Neural progenitor cell (in vitro differentiated cells): ENCODE measurements around the gene PLA2G1B. TPM values are rescaled to one million over a fixed set of nuclear protein-coding genes. Genes with fewer than 3 reads are reported as not detected.
A peak's percentile ranks its signal among the peaks of the same experiment; 100 is the strongest.

Source experiments
- DNase-seq: peaks from one replicate; pipeline ENCODE4 v3.0.0-alpha.2; 2016; ENCODE audit warnings: low spot score
- H2AFZ ChIP-seq: fragments of 200-600 bp; sonication (generic); replicated peaks from 2 replicates; pipeline ENCODE4 v1.6.1; 2016; ENCODE audit warnings: antibody characterized with exemption
- H3F3A ChIP-seq: fragments of 200-600 bp; sonication (generic); 2 replicates; pipeline ENCODE4 v1.6.1; 2016; ENCODE audit warnings: antibody characterized with exemption, low read depth
- H3K27ac ChIP-seq: fragments of 200-600 bp; sonication (generic); 2 replicates; pipeline ENCODE4 v1.5.1; 2016; ENCODE audit warnings: mild to moderate bottlenecking
- H3K27me3 ChIP-seq: fragments of 200-600 bp; sonication (generic); 2 replicates; pipeline ENCODE4 v1.6.1; 2016; ENCODE audit warnings: mild to moderate bottlenecking, moderate library complexity
- H3K36me3 ChIP-seq: fragments of 200-600 bp; sonication (generic); 2 replicates; pipeline ENCODE4 v1.5.1; 2016
- H3K4me1 ChIP-seq: fragments of 200-600 bp; sonication (generic); 2 replicates; pipeline ENCODE4 v1.6.1; 2016; ENCODE audit warnings: mixed run types
- H3K4me2 ChIP-seq: fragments of 200-600 bp; sonication (generic); 2 replicates; pipeline ENCODE4 v1.6.1; 2016
- H3K4me3 ChIP-seq: fragments of 200-600 bp; sonication (generic); 2 replicates; pipeline ENCODE4 v1.5.1; 2016
- H3K79me2 ChIP-seq: fragments of 200-600 bp; sonication (generic); 2 replicates; pipeline ENCODE4 v1.6.1; 2016; ENCODE audit warnings: low read depth
- H3K9ac ChIP-seq: fragments of 200-600 bp; sonication (generic); 2 replicates; pipeline ENCODE4 v1.6.1; 2016
- H3K9me3 ChIP-seq: fragments of 200-600 bp; sonication (generic); 2 replicates; pipeline ENCODE4 v1.5.1; 2016; ENCODE audit warnings: low read depth
- H4K20me1 ChIP-seq: fragments of 200-600 bp; sonication (generic); 2 replicates; pipeline ENCODE4 v1.6.1; 2016; ENCODE audit warnings: low read depth
- H3K27ac Mint-ChIP-seq: 3 replicates; pipeline ENCODE4 v1.8.0; 2021; ENCODE audit warnings: mixed read lengths
- H3K27me3 Mint-ChIP-seq: 2 replicates; pipeline ENCODE4 v1.8.0; 2022; ENCODE audit warnings: low read depth, mild to moderate bottlenecking, inconsistent platforms, moderate library complexity, mixed read lengths; ENCODE audit not compliant: insufficient read depth
- H3K36me3 Mint-ChIP-seq: 3 replicates; pipeline ENCODE4 v1.8.0; 2021; ENCODE audit warnings: mixed read lengths
- H3K4me1 Mint-ChIP-seq: 3 replicates; pipeline ENCODE4 v1.8.0; 2021; ENCODE audit warnings: mixed read lengths
- H3K4me3 Mint-ChIP-seq: 3 replicates; pipeline ENCODE4 v1.8.0; 2021; ENCODE audit warnings: mild to moderate bottlenecking, moderate library complexity, mixed read lengths
- H3K9me3 Mint-ChIP-seq: 3 replicates; pipeline ENCODE4 v1.8.0; 2020; ENCODE audit warnings: mixed read lengths
- CTCF ChIP-seq: fragments of 200-600 bp; sonication (generic); IDR thresholded peaks from 2 replicates; pipeline ENCODE4 v1.5.1; 2017; ENCODE audit warnings: antibody characterized with exemption, mild to moderate bottlenecking
- EZH2 ChIP-seq: fragments of 200-600 bp; sonication (generic); IDR thresholded peaks from 2 replicates; pipeline ENCODE4 v1.6.1; 2017; ENCODE audit warnings: antibody characterized with exemption, mild to moderate bottlenecking, moderate library complexity
- EZH2phosphoT487 ChIP-seq: fragments of 200-600 bp; sonication (generic); IDR thresholded peaks from 2 replicates; pipeline ENCODE4 v1.6.1; 2017; ENCODE audit warnings: antibody characterized with exemption
- total RNA-seq: library from RNA; depleted of rRNA; stranded (reverse); fragments of >200 nt; gene quantifications from 2 replicates; pipeline ENCODE4 v1.2.3, GENCODE V29; 2015; ENCODE audit warnings: low replicate concordance

PLA2G1B gene
- total RNA-seq, 1 donor from 2014 or later, result not detected

- peaks cover 2% of the 10 kb centered on the region for H3K4me1 ChIP-seq
- TF ChIP-seq CTCF (no peak), EZH2phosphoT487 (no peak), EZH2 (no peak)
- H3K27me3 Mint-ChIP-seq, result peaks cover 5% of the 10 kb centered on the region
- peaks cover 43% of the 10 kb centered on the region for H3K36me3 Mint-ChIP-seq
- no peaks in the 10 kb centered on the region for H3K9me3 ChIP-seq
- H3K27me3 ChIP-seq, result no peaks in the 10 kb centered on the region
- no peak overlapping the region for H3K4me3 ChIP-seq
- no peak overlapping the region for H3K27ac Mint-ChIP-seq
- H3K4me3 Mint-ChIP-seq, result peak overlapping the region; percentile 7
- no peak overlapping the region for H3K4me2 ChIP-seq
- peaks cover 22% of the 10 kb centered on the region for H3K36me3 ChIP-seq
- peaks cover 53% of the 10 kb centered on the region for H4K20me1 ChIP-seq
- peaks cover 38% of the 10 kb centered on the region for H3F3A ChIP-seq
- no peak overlapping the region for H3K27ac ChIP-seq
- H3K79me2 ChIP-seq, result peaks cover 17% of the 10 kb centered on the region
- no peak overlapping the region for H2AFZ ChIP-seq
- H3K9me3 Mint-ChIP-seq, result no peaks in the 10 kb centered on the region
- H3K9ac ChIP-seq, result no peak overlapping the region
- no peak for DNase-seq
- peaks cover 26% of the 10 kb centered on the region for H3K4me1 Mint-ChIP-seq
Measured at GRCh38 chr12:120353556-120354317, 26.2 kb upstream of the PLA2G1B start.

- Mint-ChIP-seq H3K4me1 (peaks cover 20% of the 10 kb centered on the region), H3K27me3 (peaks cover 5% of the 10 kb centered on the region), H3K4me3 (no peak overlapping the region), H3K36me3 (peaks cover 41% of the 10 kb centered on the region), H3K27ac (no peak overlapping the region), H3K9me3 (no peaks in the 10 kb centered on the region)
- H2AFZ ChIP-seq, result no peak overlapping the region
- H3K9ac ChIP-seq, result no peak overlapping the region
- H4K20me1 ChIP-seq, result peaks cover 47% of the 10 kb centered on the region
- H3K27ac ChIP-seq, result no peak overlapping the region
- H3K4me3 ChIP-seq, result no peak overlapping the region
- H3K4me1 ChIP-seq, result no peaks in the 10 kb centered on the region
- H3K36me3 ChIP-seq, result peaks cover 22% of the 10 kb centered on the region
- peaks cover 17% of the 10 kb centered on the region for H3K79me2 ChIP-seq
- TF ChIP-seq EZH2, result no peak
- TF ChIP-seq CTCF, result no peak
- no peak for TF ChIP-seq EZH2phosphoT487
- H3K9me3 ChIP-seq, result no peaks in the 10 kb centered on the region
- H3F3A ChIP-seq, result peaks cover 33% of the 10 kb centered on the region
- no peak for DNase-seq
- H3K4me2 ChIP-seq, result no peak overlapping the region
- no peaks in the 10 kb centered on the region for H3K27me3 ChIP-seq
Measured at GRCh38 chr12:120353136-120353535, 25.6 kb upstream of the PLA2G1B start.

DNA sequence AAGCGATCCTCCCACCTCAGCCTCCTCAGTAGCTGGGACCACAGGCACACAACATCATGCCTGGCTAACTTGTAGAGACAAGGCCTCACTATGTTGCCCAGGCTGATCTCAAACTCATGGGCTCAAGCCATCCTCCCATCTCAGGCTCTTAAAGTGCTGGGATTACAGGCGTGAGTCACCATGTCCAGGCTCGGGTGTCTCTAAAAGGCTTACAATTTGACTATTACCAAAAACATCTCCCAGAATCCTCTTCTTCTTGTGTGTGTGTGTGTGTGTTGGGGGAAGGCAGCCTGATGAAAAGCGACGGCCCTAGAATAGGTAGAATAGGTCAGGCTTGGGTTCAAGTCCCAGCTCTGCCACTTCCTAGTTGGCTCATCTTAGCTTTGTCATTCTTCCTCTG, 24.5 kb upstream of the PLA2G1B start:
- no peak for DNase-seq
- no peak overlapping the region for H3K4me3 ChIP-seq
- peaks cover 17% of the 10 kb centered on the region for H3K79me2 ChIP-seq
- TF ChIP-seq EZH2 (no peak), CTCF (no peak), EZH2phosphoT487 (no peak)
- H3K4me2 ChIP-seq, result no peak overlapping the region
- H3K4me1 Mint-ChIP-seq, result peaks cover 10% of the 10 kb centered on the region
- H2AFZ ChIP-seq, result no peak overlapping the region
- peaks cover 23% of the 10 kb centered on the region for H3F3A ChIP-seq
- no peaks in the 10 kb centered on the region for H3K9me3 Mint-ChIP-seq
- no peaks in the 10 kb centered on the region for H3K4me1 ChIP-seq
- peaks cover 37% of the 10 kb centered on the region for H4K20me1 ChIP-seq
- H3K27me3 ChIP-seq, result no peaks in the 10 kb centered on the region
- H3K9ac ChIP-seq, result no peak overlapping the region
- no peak overlapping the region for H3K27ac ChIP-seq
- no peak overlapping the region for H3K4me3 Mint-ChIP-seq
- H3K36me3 ChIP-seq, result peaks cover 22% of the 10 kb centered on the region
- no peak overlapping the region for H3K27ac Mint-ChIP-seq
- peaks cover 33% of the 10 kb centered on the region for H3K36me3 Mint-ChIP-seq
- H3K9me3 ChIP-seq, result no peaks in the 10 kb centered on the region
- H3K27me3 Mint-ChIP-seq, result peaks cover 6% of the 10 kb centered on the region
